ENCODE results near the gene SLC10A7. TPM values are rescaled to one million over a fixed set of nuclear protein-coding genes. Genes with fewer than 3 reads are reported as not detected.

Gene SLC10A7
- total and polyA plus RNA-seq, 2 of the 8 experiments (the other 6 are each of a cell fraction or from before 2014, with no cell fraction given) = 2.5 to 2.9 TPM

- POLR2A ChIA-PET (ENCODE audit: partially characterized antibody) = no interaction called here
Measured at GRCh38 chr4:146398404-146398803, 123.3 kb downstream of the SLC10A7 start.

More at GRCh38 chr4:146398404-146398803, 123.3 kb downstream of the SLC10A7 start:
- Histone ChIP-seq H3K27me3 (replicated peaks in 1 of 4; ENCODE audit: control insufficient read depth in 3 of 4, extremely low read depth in 1 of 4, insufficient read depth in 3 of 4, low read length in 3 of 4) (no peaks in the 10 kb centered on the region), H3K79me1 (ENCODE audit: low read depth, low read length) (no peaks in the 10 kb centered on the region), H2BK15ac (ENCODE audit: low read length) (no peak overlapping the region), H4K91ac (replicated peaks; ENCODE audit: insufficient read length, low read length) (no peak overlapping the region), H4K20me1 (replicated peaks in 1 of 2; ENCODE audit: control insufficient read depth in 1 of 2, insufficient read depth in 2 of 2, low read length in 2 of 2) (no peaks in the 10 kb centered on the region), H2AK5ac (ENCODE audit: low read depth, low read length) (no peak overlapping the region), H3K36me3 (ENCODE audit: control insufficient read depth in 2 of 4, insufficient read depth in 4 of 4, low read length in 3 of 4) (no peaks in the 10 kb centered on the region), H2BK12ac (ENCODE audit: low read depth, low read length) (no peak overlapping the region), H2BK120ac (replicated peaks; ENCODE audit: low read depth, low read length) (no peak overlapping the region), H4K8ac (ENCODE audit: extremely low read depth, insufficient read depth, low read length) (no peak overlapping the region), H3K4me2 (ENCODE audit: insufficient read depth in 1 of 2, low read depth in 2 of 2, low read length in 2 of 2) (no peak overlapping the region), H3K9ac (replicated peaks in 1 of 4; ENCODE audit: extremely low read depth in 1 of 4, low read depth in 3 of 4, low read length in 3 of 4) (no peak overlapping the region), H2BK20ac (ENCODE audit: low read length) (no peak overlapping the region), H2AFZ (ENCODE audit: low read length) (no peak overlapping the region), H3K14ac (ENCODE audit: insufficient read length) (no peak overlapping the region), H3K18ac (ENCODE audit: extremely low read depth, low read length) (no peak overlapping the region), H4K5ac (ENCODE audit: insufficient read length, low read depth, low read length) (no peak overlapping the region), H3K56ac (replicated peaks; ENCODE audit: insufficient read length, low read depth, low read length) (no peak overlapping the region), H3K23me2 (ENCODE audit: low read depth, low read length) (no peaks in the 10 kb centered on the region), H3K9me3 (ENCODE audit: insufficient read depth in 2 of 2, low read depth in 1 of 2, low read length in 1 of 2) (no peaks in the 10 kb centered on the region), H3K23ac (ENCODE audit: insufficient read length) (no peak overlapping the region), H2BK5ac (ENCODE audit: low read depth, low read length) (no peak overlapping the region), H3K79me2 (ENCODE audit: control insufficient read depth in 1 of 2, insufficient read depth in 2 of 2, low read length in 2 of 2) (no peaks in the 10 kb centered on the region), H3K27ac (ENCODE audit: low read depth, low read length) (no peak overlapping the region), H3K4me3 (ENCODE audit: extremely low read depth in 1 of 4, insufficient read depth in 2 of 4, low read depth in 3 of 4, low read length in 4 of 4) (no peak overlapping the region), H3K4ac (replicated peaks; ENCODE audit: insufficient read length, low read depth, low read length) (no peak overlapping the region), H3K4me1 (replicated peaks in 1 of 4; ENCODE audit: control insufficient read depth in 3 of 4, insufficient read depth in 4 of 4, low read length in 3 of 4) (no peaks in the 10 kb centered on the region)
- FAIRE-seq (no peak), DNase-seq (ENCODE audit: low read depth in 1 of 2, low spot score in 2 of 2) (no peak)
- no peak for TF ChIP-seq JUN (IDR thresholded peaks at IDR 0.05; ENCODE audit: low read depth, low read length)
- TF ChIP-seq SP1 (IDR thresholded peaks at IDR 0.05; ENCODE audit: low read depth, low read length) = no peak
- TF ChIP-seq EGR1 (IDR thresholded peaks at IDR 0.05; ENCODE audit: borderline replicate concordance, low read depth, low read length) = no peak
- no peak for TF ChIP-seq GTF2F1 (IDR thresholded peaks at IDR 0.05; ENCODE audit: borderline replicate concordance, low read depth, low read length)
- TF ChIP-seq TAF1 (IDR thresholded peaks at IDR 0.05; ENCODE audit: low read depth, low read length) = no peak
- TF ChIP-seq TBP (IDR thresholded peaks at IDR 0.05; ENCODE audit: low read depth, low read length) = no peak
- no peak for TF ChIP-seq JUND (IDR thresholded peaks at IDR 0.05; ENCODE audit: low read length)
- no peak for TF ChIP-seq SP4 (IDR thresholded peaks at IDR 0.05; ENCODE audit: low read length)
- TF ChIP-seq CTBP2 (IDR thresholded peaks at IDR 0.05; ENCODE audit: borderline replicate concordance, insufficient read depth, insufficient read length, low read length) = no peak
- TF ChIP-seq, protein P1, sequence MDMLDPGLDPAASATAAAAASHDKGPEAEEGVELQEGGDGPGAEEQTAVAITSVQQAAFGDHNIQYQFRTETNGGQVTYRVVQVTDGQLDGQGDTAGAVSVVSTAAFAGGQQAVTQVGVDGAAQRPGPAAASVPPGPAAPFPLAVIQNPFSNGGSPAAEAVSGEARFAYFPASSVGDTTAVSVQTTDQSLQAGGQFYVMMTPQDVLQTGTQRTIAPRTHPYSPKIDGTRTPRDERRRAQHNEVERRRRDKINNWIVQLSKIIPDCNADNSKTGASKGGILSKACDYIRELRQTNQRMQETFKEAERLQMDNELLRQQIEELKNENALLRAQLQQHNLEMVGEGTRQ (IDR thresholded peaks at IDR 0.05; ENCODE audit: low read length) = no peak
- TF ChIP-seq KDM5A (IDR thresholded peaks at IDR 0.05; ENCODE audit: low read length) = no peak
- no peak for TF ChIP-seq EP300 (IDR thresholded peaks at IDR 0.05; ENCODE audit: borderline replicate concordance in 1 of 2, low read depth in 2 of 2, low read length in 2 of 2)
- TF ChIP-seq NRF1 (IDR thresholded peaks at IDR 0.05; ENCODE audit: low read depth, low read length) = no peak
- no peak for TF ChIP-seq POU5F1 (IDR thresholded peaks at IDR 0.05; ENCODE audit: low read depth, low read length)
- no peak for TF ChIP-seq POLR2AphosphoS5 (IDR thresholded peaks at IDR 0.05; ENCODE audit: low read depth, low read length)
- WGBS, 2 experiments (ENCODE audit: extremely low coverage in 1 of 2, insufficient coverage in 1 of 2, insufficient read length in 1 of 2, insufficient replicate concordance in 2 of 2, low coverage in 1 of 2, low lambda C conversion rate in 2 of 2, missing lambda C conversion rate in 1 of 2) = 94% methylated on average over 1 of the region's 1 CpG; no CpG with 5 or more reads in 1 of the 2 experiments
- CTCF ChIA-PET (ENCODE audit: partially characterized antibody) = interaction anchor here (0.6 to 1.4 kb wide), 2 partner anchors 147 to 158 kb away, joined by 3 read pairs; no protein-coding TSS in a partner anchor
